B cell (primary cell): ENCODE results near the gene CYP2D6.
"Not testable (repeated sequence)": the region's sequence is repeated elsewhere in the genome, so short reads cannot be mapped to it uniquely, and the experiment has no call there.

Source experiments
- CTCF ChIP-seq: fragments of 200-600 bp; IDR thresholded peaks from one replicate; pipeline ENCODE4 v1.8.0; 2022; ENCODE audit warnings: antibody characterized with exemption, mild to moderate bottlenecking
- EZH2 ChIP-seq: IDR thresholded peaks from 2 replicates; pipeline ENCODE4 v1.6.1; 2012; ENCODE audit warnings: borderline replicate concordance, low read depth, mild to moderate bottlenecking, moderate library complexity, low read length; ENCODE audit not compliant: insufficient read depth, poor library complexity, severe bottlenecking

DNA sequence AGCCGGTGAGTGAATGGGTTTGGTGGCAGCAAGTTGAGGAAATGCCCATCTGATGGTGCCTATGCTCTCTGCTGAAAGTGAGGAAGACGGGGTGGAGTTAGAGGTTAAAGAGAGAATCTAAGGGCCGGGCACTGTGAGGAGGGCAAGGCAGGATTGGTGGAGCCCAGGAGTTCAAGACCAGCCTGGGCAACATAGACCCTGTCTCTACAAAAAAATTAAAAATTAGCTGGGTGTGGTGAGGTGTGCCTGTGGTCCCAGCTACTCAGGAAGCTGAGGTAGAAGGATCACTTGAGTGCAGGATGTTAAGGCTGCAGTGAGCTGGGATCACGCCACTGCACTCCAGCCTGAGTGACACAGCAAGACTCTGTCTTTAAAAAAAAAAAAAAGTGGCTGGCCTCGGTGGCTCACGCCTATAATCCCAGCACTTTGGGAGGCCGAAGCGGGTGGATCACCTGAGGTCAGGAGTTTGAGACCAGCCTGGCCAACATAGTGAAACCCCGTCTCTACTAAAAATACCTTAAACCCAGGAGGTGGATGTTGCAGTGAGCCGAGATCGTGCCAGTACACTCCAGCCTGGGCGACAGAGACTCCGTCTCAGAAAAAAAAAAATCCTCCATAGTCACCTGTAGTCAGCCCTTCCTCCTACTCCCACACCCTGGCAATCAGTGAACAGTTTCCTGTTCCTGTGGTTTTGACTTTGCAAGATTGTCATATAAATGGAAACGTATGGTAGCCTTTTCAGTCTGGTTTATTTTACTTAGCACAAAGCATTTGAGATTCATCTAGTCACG, 10.2 kb downstream of the CYP2D6 start:
- not testable (repeated sequence) for TF ChIP-seq CTCF, EZH2
